GM19023 (cell line): Measurements from ENCODE around the gene KNG1.
"Not testable (repeated sequence)": the region's sequence is repeated elsewhere in the genome, so short reads cannot be mapped to it uniquely, and the experiment has no call there.

ENCODE experiments used
- ATAC-seq: cut with Tn5 transposase; IDR thresholded peaks from one replicate; pipeline ENCODE4 v1.9.1; 2021; ENCODE audit warnings: mild to moderate bottlenecking, moderate library complexity; ENCODE audit not compliant: unreplicated experiment

The KNG1 gene

GRCh38 chr3:186708983-186709679 lies 8.0 kb upstream of the KNG1 start:
- ATAC-seq = no peak

DNA sequence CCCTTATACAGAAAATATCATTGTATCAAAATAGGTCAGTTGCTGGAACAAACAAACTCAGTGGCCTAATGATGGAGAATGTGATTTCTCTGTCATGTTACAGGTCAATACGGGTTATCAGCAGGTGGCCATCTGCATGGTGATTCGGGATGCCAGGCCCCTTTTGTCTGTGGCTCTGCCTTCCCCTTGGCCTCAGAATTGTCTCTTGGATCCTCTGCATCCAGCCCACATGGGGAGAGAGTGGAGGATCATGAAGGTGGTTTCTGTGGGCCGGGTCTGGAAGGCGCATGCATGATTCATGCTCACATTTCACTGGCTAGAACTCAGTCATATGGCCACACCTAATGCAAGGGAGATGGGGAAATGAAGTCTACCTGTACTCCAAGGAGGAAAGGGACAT lies 6.5 kb upstream of the KNG1 start:
- ATAC-seq = not testable (repeated sequence)

DNA sequence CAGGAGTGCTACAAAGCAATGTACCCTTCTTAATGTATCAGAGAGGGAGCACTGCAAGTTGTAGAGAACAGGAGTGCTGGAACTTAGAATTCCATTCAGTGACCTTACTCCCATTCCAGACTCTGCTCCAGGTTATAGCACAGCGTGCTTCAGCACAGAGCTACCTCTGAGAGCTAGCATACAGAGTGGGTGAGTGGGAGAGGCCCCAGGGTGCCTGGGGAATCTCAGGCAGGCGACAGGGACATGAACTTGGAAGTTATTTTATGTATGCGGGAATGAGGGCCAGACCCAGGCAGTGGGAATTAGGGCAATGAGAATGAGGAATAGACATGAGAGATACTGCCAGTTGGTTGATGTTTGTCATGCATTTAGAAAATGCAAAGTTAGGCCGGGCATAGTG lies 3.7 kb upstream of the KNG1 start:
- no peak for ATAC-seq

GRCh38 chr3:186719945-186720739 lies 3.0 kb downstream of the KNG1 start:
- no peak for ATAC-seq

DNA sequence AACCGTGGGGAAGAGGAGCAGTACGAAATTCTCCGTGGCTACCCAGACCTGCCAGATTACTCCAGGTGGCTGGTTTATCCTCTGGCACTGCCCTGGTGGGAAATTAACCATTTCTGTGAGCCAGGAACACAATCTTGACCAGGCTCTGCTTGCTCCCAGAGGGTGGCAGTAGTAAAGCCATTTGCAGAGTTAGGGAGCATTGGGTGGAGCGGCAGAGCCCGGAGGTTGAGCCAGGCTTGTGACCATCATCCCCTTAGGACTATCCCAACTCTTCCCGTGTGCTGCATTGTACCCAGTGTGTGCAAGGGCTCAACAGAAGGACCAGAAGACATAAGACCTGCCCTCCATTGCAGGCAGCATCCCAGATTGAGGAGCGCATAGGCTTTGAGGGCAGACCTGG lies 5.3 kb downstream of the KNG1 start:
- no peak for ATAC-seq

DNA sequence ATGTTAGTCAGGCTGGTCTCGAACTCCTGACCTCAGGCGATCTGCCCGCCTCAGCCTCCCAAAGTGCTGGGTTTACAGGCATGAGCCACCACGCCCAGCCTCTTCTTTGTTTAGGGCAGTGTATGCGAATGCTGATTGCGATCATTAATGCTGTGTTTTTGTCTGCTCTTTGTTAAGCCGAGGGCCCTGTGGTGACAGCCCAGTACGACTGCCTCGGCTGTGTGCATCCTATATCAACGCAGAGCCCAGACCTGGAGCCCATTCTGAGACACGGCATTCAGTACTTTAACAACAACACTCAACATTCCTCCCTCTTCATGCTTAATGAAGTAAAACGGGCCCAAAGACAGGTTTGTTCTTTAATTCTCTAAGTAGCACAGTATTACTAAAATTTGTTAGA lies 7.8 kb downstream of the KNG1 start:
- no peak for ATAC-seq

GRCh38 chr3:186732169-186732766 lies 15.1 kb downstream of the KNG1 start:
- no peak for ATAC-seq

- no peak for ATAC-seq
Observed at GRCh38 chr3:186742618-186743380, 25.6 kb downstream of the KNG1 start.

DNA sequence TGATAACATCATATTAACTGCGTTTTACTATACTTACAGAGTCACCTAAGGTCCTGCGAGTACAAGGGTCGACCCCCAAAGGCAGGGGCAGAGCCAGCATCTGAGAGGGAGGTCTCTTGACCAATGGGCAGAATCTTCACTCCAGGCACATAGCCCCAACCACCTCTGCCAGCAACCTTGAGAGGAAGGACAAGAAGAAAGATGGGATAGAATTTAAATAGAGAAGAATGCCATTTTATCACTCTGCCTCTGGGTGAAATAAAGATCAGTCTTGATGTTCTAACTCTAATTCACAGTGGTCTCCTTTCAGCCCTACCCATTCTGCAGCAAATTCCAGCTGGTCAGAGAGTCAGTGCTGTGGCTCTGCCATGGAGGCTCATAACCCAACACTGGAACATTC lies 26.5 kb downstream of the KNG1 start:
- no peak for ATAC-seq

- ATAC-seq = no peak
Observed at GRCh38 chr3:186746008-186746407, 28.8 kb downstream of the KNG1 start.

- ATAC-seq = no peak
Observed at GRCh38 chr3:186750316-186750715, 33.2 kb downstream of the KNG1 start.

DNA sequence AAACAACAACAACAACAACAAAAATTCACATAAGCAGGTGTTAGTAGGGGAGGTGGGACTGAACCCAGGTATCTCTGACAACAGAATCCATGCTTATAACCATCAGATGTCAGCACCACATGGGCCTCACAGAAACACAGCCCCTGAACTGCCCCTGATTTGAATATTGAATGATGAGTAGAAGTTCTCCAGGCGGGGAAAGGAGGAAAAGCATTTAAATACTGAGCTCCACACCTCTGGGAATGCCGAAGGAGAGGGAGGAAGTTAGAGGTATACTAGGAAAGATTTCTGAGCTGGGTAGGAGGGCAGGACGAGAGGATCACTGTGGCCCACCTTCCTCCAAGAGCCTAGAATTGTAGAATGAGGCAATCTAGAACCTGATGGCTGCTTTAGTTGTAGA lies 34.3 kb downstream of the KNG1 start:
- ATAC-seq = no peak

GRCh38 chr3:186754006-186754405 lies 36.8 kb downstream of the KNG1 start:
- no peak for ATAC-seq

GRCh38 chr3:186754871-186755270 lies 37.7 kb downstream of the KNG1 start:
- no peak for ATAC-seq

GRCh38 chr3:186757214-186757613 lies 40.1 kb downstream of the KNG1 start:
- no peak for ATAC-seq

DNA sequence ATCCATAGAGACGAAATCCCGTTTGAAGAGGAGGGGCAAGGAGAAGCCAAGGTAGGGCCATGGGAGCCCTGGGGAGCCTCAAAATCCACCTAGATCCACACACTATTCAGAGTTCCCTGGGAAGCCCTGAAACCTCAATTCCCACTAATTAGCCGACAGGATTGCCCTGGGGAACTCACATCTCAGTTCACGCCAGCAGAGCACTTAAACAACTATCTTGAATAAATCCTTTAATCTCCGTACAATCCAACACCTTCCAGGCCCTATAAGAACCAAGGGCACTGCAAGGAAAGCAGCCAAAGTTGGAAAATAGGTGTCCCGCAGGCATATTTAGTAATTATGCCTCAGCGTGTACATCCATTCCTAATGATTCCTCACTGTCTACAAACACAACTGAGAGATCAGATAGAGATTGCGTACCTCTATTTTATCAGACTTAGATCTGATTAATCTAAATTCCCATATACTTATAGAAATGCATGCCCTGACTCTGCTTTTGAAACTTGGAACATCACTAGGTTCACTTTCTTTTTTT lies 40.6 kb downstream of the KNG1 start:
- ATAC-seq = no peak

DNA sequence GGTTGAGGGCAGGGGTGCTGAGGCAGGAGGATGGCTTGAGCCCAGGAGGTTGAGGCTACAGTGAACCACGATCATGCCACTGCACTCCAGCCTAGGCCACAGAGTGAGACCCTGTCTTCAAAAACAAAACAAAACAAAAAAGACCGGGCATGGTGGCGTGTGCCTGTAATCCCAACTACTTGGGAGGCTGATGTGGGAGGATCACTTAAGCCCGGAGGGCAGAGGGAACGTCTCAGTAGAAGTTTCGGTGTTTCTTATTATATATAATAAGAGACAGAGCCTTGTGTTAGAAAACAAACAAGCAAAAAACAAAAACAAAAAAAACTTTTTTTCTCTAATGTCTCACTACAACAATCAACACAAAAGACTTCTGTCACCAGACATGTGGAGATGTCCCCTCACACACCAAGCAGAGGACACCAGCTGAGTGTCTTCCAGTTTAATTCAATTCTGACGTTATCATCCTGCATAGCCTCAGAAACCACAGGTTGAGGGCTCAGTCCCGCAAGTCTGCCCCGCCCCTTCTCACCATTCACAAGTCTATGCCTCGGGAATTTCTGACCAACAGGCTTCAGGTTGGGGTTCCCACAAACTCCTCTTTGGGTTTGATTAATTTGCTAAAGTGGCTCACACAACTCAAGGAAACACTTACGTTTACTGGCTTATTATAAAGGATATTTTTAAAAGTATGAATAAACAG lies 42.2 kb downstream of the KNG1 start:
- ATAC-seq = no peak

DNA sequence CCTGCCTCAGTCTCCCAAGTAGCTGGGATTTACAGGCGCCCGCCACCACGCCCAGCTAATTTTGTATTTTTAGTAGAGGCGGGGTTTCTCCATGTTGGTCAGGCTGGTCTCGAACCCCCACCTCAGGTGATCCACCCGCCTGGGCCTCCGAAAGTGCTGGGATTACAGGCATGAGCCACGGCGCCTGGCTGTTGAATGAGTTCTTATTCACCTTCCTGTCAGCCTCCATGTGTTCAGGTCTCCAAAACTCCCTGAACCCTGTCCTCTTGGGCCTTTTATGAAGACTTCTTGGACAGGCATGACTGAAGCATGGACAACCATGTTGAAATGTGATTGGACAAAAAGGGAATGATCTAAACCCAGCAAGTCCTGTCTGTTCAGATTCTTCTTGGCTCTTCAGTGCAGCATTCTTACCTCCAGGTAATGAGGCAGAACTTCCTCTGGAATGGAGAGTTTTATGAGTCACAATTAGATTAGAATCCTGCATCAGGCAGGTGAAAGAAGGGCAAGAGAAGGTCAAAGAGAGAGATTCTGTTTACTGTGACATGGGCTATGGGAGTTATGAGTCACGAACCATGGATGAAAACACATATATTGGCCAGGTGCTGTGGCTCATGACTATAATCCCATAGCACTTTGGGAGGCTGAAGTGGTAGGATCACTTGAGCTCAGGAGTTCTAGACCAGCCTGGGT lies 43.1 kb downstream of the KNG1 start:
- no peak for ATAC-seq

DNA sequence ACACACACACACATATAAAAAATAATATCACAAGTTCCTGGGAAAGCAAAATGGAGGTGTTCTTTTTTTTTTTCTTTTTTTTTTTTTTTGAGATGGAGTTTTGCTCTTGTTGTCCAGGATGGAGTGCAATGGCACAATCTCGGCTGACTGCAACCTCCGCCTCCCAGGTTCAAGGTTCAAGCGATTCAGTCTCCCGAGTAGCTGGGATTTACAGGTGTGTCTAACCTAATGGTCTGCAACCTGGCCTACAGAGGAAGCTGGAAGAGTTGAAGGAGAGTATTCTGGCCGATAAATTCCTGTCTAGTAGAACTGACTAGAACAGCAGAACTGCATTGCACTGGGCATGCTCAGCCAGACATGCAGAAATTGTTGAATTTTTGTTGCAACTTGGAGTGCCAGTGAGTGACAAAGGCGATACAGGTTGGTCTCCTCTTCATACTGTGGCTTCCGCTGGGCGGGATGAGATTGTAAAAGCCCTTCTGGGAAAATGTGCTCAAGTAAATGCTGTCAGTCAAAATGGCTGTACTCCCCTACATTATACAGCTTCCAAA lies 43.8 kb downstream of the KNG1 start:
- no peak for ATAC-seq

- peak; percentile 27 for ATAC-seq
Observed at GRCh38 chr3:186772281-186772694, 55.1 kb downstream of the KNG1 start.
